ENCODE results near the gene HOXC13. TPM values are rescaled to one million over a fixed set of nuclear protein-coding genes. Genes with fewer than 3 reads are reported as not detected.

HOXC13 gene
- total and polyA plus RNA-seq, 9 of the 15 experiments (the other 6 are each of a cell fraction or from before 2014, with no cell fraction given): 0.03 to 0.29 (median 0.17) TPM; not detected in 2

- no peaks in the 10 kb centered on the region for H3K9me1 ChIP-seq (ENCODE audit: control insufficient read depth, insufficient read depth, low read length)
- peaks cover 28 to 60% of the 10 kb centered on the region in 2 experiments for H3K27me3 ChIP-seq (ENCODE audit: control insufficient read depth in 2 of 2, insufficient read depth in 2 of 2, low read length in 2 of 2)
- intact Hi-C loops (cut with micrococcal nuclease) (no loop called here), in situ Hi-C loops (cut with MboI) (no loop called here)
- WGBS (ENCODE audit: insufficient coverage, low coverage, missing lambda C conversion rate): 18% methylated on average over 9 of the region's 9 CpGs
- no peak overlapping the region for H3K4me3 ChIP-seq
- ATAC-seq (no peak), DNase-seq (ENCODE audit: extremely low read depth in 1 of 4, low spot score in 3 of 4) (no peak), FAIRE-seq (no peak)
- H3K79me2 ChIP-seq (ENCODE audit: control insufficient read depth, insufficient read depth, low read length): no peaks in the 10 kb centered on the region
- H2AFZ ChIP-seq (ENCODE audit: low read depth, low read length): no peak overlapping the region
- CTCF ChIA-PET (ENCODE audit: low intra/inter-chr PET ratio): no interaction called here
- H3K27ac ChIP-seq (ENCODE audit: extremely low read depth, low read depth, low read length): no peak overlapping the region
- no TSS peak for BruUV-seq (replicated peaks)
- no peak overlapping the region for H3K9ac ChIP-seq (ENCODE audit: insufficient read depth in 1 of 2, low read depth in 2 of 2, low read length in 2 of 2)
- POLR2A ChIA-PET: interaction anchor here (1.0 to 1.3 kb wide), 2 partner anchors 12 to 17 kb away, joined by 3 to 4 read pairs; no protein-coding TSS in a partner anchor
- H3K36me3 ChIP-seq (ENCODE audit: control insufficient read depth, insufficient read depth, low read length): no peaks in the 10 kb centered on the region
- no peaks in the 10 kb centered on the region for H3K9me3 ChIP-seq (replicated peaks; ENCODE audit: control insufficient read depth, insufficient read depth, low read depth, low read length)
- H3K4me2 ChIP-seq (ENCODE audit: insufficient read depth, low read length): no peak overlapping the region
- H3K4me1 ChIP-seq (replicated peaks in 1 of 2; ENCODE audit: control insufficient read depth in 2 of 2, insufficient read depth in 2 of 2, low read length in 2 of 2): peaks cover 0 to 33% of the 10 kb centered on the region in 2 experiments; a peak in 2 of 5 replicates
- no peaks in the 10 kb centered on the region for H4K20me1 ChIP-seq (replicated peaks; ENCODE audit: control insufficient read depth, insufficient read depth, low read length)
- no peak for TF ChIP-seq ZNF316 (IDR thresholded peaks at IDR 0.05)
- no peak for TF ChIP-seq ZNF395 (CRISPR knock-in tag; IDR thresholded peaks at IDR 0.05)
- TF ChIP-seq PKNOX1 (IDR thresholded peaks at IDR 0.05): no peak
- no peak for TF ChIP-seq ZNF511 (CRISPR knock-in tag; IDR thresholded peaks at IDR 0.05)
- TF ChIP-seq ZNF57 (CRISPR knock-in tag; IDR thresholded peaks at IDR 0.05): no peak
- TF ChIP-seq BRF2 (IDR thresholded peaks at IDR 0.05; ENCODE audit: borderline replicate concordance, insufficient read depth, insufficient read length): no peak
- TF ChIP-seq ZBTB9 (CRISPR knock-in tag; IDR thresholded peaks at IDR 0.05): no peak
- TF ChIP-seq POLR3G (IDR thresholded peaks at IDR 0.05; ENCODE audit: extremely low read depth, insufficient read length, insufficient replicate concordance): no peak
- no peak for TF ChIP-seq ETV6 (IDR thresholded peaks at IDR 0.05; ENCODE audit: borderline replicate concordance in 1 of 2, low read depth in 2 of 2, low read length in 1 of 2)
- TF ChIP-seq ETV6 (CRISPR knock-in tag; IDR thresholded peaks at IDR 0.05; ENCODE audit: borderline replicate concordance): no peak
- TF ChIP-seq ZNF263 (CRISPR knock-in tag; IDR thresholded peaks at IDR 0.05; ENCODE audit: borderline replicate concordance): no peak
- TF ChIP-seq ZNF445 (CRISPR knock-in tag; IDR thresholded peaks at IDR 0.05; ENCODE audit: low read depth): no peak
- TF ChIP-seq PML (IDR thresholded peaks at IDR 0.05; ENCODE audit: low read length): no peak
- no peak for TF ChIP-seq ZFP1 (CRISPR knock-in tag; IDR thresholded peaks at IDR 0.05)
- no peak for TF ChIP-seq HLTF (IDR thresholded peaks at IDR 0.05)
Observed at GRCh38 chr12:53940443-53941014, 1.9 kb downstream of the HOXC13 start.

Measured in K562 (cell line).